Nephron (organoid): Measurements from ENCODE around the gene MAP3K5.

Experiments used
- H3K27ac Mint-ChIP-seq, 3 experiments: 2 replicates each; pipeline ENCODE4 v1.8.0; 2020; ENCODE audit warnings: mixed read lengths in 3 of 3, mild to moderate bottlenecking in 2 of 3, moderate library complexity in 1 of 3
- H3K27me3 Mint-ChIP-seq: 2 replicates; pipeline ENCODE4 v1.8.0; 2021; ENCODE audit warnings: low read depth, mild to moderate bottlenecking, moderate library complexity, mixed read lengths
- H3K36me3 Mint-ChIP-seq: 2 replicates; pipeline ENCODE4 v1.8.0; 2020; ENCODE audit warnings: low read depth, mixed read lengths
- H3K4me1 Mint-ChIP-seq: 2 replicates; pipeline ENCODE4 v1.8.0; 2020; ENCODE audit warnings: mixed read lengths
- H3K4me3 Mint-ChIP-seq, 3 experiments: 2 replicates each; pipeline ENCODE4 v1.8.0; 2020; ENCODE audit warnings: mild to moderate bottlenecking in 3 of 3, mixed read lengths in 3 of 3, moderate library complexity in 2 of 3
- H3K9me3 Mint-ChIP-seq: 2 replicates; pipeline ENCODE4 v1.8.0; 2020; ENCODE audit warnings: mixed read lengths
- TF ChIP-seq, protein P1 (sequence below), 3 experiments: fragments of 200-600 bp; sonication (generic); IDR thresholded peaks; one replicate each; pipeline ENCODE4 v1.5.0; 2021; ENCODE audit warnings: antibody characterized with exemption in 3 of 3; ENCODE audit not compliant: unreplicated experiment in 3 of 3

MAP3K5 gene

DNA sequence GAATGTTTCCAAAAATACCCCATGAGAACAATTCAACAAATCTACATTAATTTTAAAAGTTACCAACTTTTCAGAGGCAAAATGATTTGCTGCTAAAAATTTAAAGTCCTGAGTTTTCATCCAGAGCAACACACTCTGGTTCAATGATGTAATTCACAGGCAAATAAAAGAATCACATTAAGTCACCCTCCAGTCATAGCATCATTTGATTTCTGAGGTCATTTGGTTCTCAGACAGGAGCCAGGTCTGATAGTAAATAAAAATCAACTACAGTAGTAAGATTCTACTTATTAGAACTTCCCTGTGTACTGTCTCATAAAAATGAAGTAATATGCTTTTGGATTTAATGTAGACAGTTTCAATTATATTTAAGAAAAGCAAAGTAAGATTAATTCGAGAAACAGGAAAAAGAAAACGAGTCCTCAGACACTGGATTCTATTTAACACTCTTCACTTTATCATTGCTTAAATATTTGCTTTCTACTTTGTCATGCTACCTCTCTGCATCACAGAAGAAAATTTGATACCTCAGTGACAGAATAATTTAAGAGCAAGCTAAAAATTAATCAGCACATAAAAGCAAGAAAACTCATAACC lies 267.8 kb downstream of the MAP3K5 start:
- peak overlapping the region in 1 of 3 experiments; percentile 22 for H3K27ac Mint-ChIP-seq
- TF ChIP-seq, protein P1, sequence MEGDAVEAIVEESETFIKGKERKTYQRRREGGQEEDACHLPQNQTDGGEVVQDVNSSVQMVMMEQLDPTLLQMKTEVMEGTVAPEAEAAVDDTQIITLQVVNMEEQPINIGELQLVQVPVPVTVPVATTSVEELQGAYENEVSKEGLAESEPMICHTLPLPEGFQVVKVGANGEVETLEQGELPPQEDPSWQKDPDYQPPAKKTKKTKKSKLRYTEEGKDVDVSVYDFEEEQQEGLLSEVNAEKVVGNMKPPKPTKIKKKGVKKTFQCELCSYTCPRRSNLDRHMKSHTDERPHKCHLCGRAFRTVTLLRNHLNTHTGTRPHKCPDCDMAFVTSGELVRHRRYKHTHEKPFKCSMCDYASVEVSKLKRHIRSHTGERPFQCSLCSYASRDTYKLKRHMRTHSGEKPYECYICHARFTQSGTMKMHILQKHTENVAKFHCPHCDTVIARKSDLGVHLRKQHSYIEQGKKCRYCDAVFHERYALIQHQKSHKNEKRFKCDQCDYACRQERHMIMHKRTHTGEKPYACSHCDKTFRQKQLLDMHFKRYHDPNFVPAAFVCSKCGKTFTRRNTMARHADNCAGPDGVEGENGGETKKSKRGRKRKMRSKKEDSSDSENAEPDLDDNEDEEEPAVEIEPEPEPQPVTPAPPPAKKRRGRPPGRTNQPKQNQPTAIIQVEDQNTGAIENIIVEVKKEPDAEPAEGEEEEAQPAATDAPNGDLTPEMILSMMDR (IDR thresholded peaks at IDR 0.05; ENCODE audit: unreplicated experiment in 3 of 3) = no peak
- H3K9me3 Mint-ChIP-seq = no peaks in the 10 kb centered on the region
- H3K27me3 Mint-ChIP-seq = peaks cover 11% of the 10 kb centered on the region
- peaks cover 22% of the 10 kb centered on the region for H3K4me1 Mint-ChIP-seq
- no peak overlapping the region for H3K4me3 Mint-ChIP-seq
- no peaks in the 10 kb centered on the region for H3K36me3 Mint-ChIP-seq

DNA sequence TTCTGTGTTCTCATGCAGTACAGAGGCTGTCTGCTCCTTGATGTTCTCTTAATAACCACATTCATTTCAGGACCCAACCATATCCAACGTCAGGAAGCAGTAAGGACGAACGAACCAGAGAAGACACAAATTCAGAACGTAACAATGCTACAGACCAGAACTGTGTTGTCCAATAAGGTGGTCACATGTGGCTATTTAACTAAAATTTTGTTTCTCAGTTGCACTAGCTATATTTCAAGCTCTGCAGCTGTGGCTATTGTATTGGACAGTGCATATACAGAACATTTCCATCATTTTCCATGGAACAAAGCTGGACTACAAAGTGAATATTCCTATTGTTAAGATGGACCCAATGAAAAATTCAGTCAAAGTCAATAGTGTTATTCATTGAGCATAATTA lies 269.1 kb downstream of the MAP3K5 start:
- no peaks in the 10 kb centered on the region for H3K36me3 Mint-ChIP-seq
- TF ChIP-seq, protein P1 (IDR thresholded peaks at IDR 0.05; ENCODE audit: unreplicated experiment in 3 of 3) = no peak
- H3K4me1 Mint-ChIP-seq = peaks cover 22% of the 10 kb centered on the region
- H3K9me3 Mint-ChIP-seq = no peaks in the 10 kb centered on the region
- H3K4me3 Mint-ChIP-seq = no peak overlapping the region
- no peak overlapping the region for H3K27ac Mint-ChIP-seq
- H3K27me3 Mint-ChIP-seq = peaks cover 11% of the 10 kb centered on the region

DNA sequence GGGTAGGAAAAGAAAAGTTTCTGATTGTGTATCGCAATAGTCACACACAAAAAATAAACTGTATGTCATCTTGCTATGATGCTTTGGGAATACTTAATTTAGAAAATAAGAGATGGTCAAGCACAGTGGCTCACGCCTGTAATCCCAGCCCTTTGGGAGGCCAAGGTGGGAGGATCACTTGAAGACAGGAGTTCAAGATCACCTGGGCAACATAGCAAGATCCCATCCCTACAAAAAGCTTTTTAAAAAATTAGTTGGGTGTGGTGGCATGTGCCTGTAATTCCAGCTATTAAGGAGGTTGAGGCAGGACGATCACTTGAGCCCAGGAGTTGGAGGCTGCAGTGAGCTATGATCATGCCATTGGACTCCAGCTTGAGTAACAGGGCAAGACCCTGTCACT lies 269.6 kb downstream of the MAP3K5 start:
- peaks cover 18% of the 10 kb centered on the region for H3K4me1 Mint-ChIP-seq
- H3K4me3 Mint-ChIP-seq = no peak overlapping the region
- no peak overlapping the region for H3K27ac Mint-ChIP-seq
- TF ChIP-seq, protein P1 (IDR thresholded peaks at IDR 0.05; ENCODE audit: unreplicated experiment in 3 of 3) = no peak
- H3K36me3 Mint-ChIP-seq = no peaks in the 10 kb centered on the region
- H3K27me3 Mint-ChIP-seq = peaks cover 11% of the 10 kb centered on the region
- no peaks in the 10 kb centered on the region for H3K9me3 Mint-ChIP-seq

DNA sequence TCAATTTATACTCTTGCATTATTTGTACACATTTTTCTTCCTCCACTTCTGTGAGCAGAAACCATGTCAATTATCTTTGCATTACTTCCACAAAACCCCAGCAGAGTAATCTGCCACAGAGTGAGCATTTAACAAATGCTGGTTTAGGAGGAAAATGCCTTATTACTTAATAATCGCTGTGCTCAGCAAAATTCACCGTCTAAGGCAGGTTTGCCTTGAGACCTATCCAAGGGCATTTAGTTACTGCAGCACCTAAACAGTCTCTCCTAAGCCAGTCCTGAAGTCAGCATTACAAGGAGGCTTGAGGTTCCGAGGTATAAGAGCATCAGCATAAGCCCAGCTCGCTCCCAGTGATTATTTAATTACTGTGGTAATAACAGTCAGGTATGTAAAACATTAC lies 270.4 kb downstream of the MAP3K5 start:
- Mint-ChIP-seq H3K4me1 (peaks cover 10% of the 10 kb centered on the region), H3K9me3 (no peaks in the 10 kb centered on the region), H3K36me3 (no peaks in the 10 kb centered on the region), H3K27me3 (peaks cover 11% of the 10 kb centered on the region), H3K4me3 (no peak overlapping the region), H3K27ac (no peak overlapping the region)
- TF ChIP-seq, protein P1 (IDR thresholded peaks at IDR 0.05; ENCODE audit: unreplicated experiment in 3 of 3) = no peak

DNA sequence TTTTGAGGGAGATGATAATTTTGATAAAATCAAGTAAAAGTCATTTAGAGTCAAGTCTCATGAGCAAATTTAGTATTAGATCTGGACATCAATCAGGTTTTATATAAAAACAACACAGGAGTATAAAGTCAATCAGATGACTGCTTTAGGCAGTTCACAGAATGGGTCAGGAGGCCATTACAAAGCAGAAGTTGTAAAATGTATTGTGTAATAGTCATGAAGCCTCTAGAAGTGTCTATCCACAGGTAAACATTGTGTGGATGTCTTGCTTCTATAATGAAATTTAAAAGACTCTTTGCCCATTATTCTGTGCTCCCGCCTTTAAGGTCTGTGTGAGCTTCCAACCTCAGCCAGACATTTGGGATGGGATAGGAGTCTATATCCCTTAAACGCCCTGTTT lies 270.9 kb downstream of the MAP3K5 start:
- Mint-ChIP-seq H3K9me3 (no peaks in the 10 kb centered on the region), H3K4me1 (peaks cover 6% of the 10 kb centered on the region), H3K36me3 (no peaks in the 10 kb centered on the region), H3K27ac (no peak overlapping the region), H3K4me3 (no peak overlapping the region), H3K27me3 (peaks cover 11% of the 10 kb centered on the region)
- TF ChIP-seq, protein P1 (IDR thresholded peaks at IDR 0.05; ENCODE audit: unreplicated experiment in 3 of 3) = no peak

DNA sequence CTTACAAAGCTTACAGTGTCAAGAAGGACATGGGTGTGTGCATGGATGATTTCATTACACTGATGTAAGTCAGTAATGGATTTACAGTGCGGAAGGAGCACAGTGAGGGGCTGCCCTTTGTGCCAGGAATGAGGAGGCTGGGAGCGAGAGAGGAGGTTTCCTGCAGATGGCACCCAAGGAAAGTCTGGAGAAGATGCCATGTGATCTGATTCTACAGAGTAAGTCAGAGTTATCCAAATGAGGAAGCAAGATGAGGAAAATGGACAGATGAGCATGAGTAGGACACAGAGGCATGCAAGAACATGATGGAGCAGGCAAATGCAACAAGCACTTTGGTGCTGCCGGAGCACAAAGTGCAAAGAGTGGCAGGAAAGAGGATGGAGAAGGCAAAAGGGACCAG lies 271.8 kb downstream of the MAP3K5 start:
- TF ChIP-seq, protein P1 (IDR thresholded peaks at IDR 0.05; ENCODE audit: unreplicated experiment in 3 of 3) = no peak
- Mint-ChIP-seq H3K9me3 (no peaks in the 10 kb centered on the region), H3K27ac (no peak overlapping the region), H3K36me3 (no peaks in the 10 kb centered on the region), H3K27me3 (peaks cover 6% of the 10 kb centered on the region), H3K4me1 (peaks cover under 1% of the 10 kb centered on the region), H3K4me3 (no peak overlapping the region)
